Superior temporal gyrus (tissue), 1 donor: ENCODE results near the gene CCNK.
A peak's percentile ranks its signal among the peaks of the same experiment; 100 is the strongest.

Source experiments
- DNase-seq: peaks from one replicate; pipeline ENCODE4 v3.0.0-alpha.2; 2016; ENCODE audit errors: extremely low spot score

The CCNK gene

DNA sequence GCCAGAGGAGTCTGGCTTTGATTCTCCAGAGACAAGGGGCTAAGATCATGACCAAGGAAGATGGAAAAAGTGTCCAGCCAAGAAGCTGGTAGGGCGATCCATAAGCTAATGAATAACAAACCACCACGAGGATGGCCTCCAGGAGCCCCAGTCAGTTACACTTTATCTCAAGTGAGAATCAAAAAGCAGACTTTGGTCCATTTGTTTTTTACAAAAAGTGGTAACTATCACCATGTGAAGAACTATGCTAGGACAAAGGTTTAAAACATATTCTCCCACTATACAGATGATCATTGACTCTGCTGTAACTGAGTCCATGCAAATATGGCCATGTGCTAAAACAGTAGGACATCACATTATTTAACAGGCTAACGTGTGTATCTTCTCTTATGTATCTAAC lies 14.5 kb upstream of the CCNK start:
- no peak for DNase-seq

DNA sequence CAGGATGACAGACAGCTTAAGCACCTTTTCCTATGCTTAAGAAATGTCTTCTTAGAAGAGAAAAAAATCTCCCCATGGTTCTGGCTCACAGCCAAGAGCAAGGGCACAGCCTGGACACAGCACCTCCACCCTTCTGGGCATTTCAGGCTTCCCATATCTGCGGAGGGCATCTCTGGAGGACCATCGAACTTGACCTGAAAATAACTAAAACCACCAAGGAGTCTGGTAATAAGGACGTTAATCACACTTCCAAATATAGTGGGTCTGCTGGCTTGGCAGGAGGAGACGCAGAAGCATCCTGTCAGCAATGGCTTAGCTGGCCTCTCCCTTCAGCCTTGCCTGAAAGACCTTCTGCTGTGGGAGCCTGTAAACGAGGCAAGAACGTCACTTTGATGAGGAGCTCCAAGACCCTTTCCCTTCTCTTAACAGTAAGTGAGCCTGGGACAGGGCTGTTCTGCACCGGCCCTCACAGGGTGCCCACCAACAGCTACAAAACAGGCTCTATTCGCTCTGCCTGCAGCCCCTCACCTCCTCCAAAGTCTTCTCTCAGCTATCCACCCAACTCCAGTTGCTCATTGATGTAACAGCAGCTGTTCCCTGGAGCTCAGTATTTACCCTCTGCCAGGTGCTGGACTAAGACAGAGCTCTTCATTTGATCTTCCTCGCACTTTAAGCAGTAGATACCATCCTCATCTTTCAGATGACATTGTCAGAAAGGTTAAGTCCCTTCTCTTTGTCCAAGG lies 13.7 kb upstream of the CCNK start:
- no peak for DNase-seq

GRCh38 chr14:99468081-99468480 lies 13.1 kb upstream of the CCNK start:
- DNase-seq, result no peak

- DNase-seq, result no peak
Observed at GRCh38 chr14:99468836-99469592, 12.2 kb upstream of the CCNK start.

- DNase-seq, result no peak
Observed at GRCh38 chr14:99471731-99472130, 9.5 kb upstream of the CCNK start.

DNA sequence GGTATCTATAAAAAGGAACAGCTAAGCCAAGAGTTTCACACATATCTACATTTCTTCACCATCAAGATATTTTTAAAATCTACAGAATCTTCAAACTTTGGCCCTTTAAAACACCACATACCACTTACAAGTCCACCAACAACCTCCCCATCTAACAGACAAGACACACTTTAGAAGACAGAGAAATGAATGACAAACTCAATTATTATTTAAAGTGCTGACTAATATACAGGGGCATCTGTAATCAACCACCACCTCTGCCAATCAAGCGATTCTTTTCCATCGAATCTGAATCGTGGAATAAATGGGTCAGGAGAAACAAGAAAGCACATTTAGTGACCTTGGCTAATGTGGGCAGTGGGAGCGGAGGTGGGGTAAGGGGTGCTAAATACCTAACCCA lies 8.3 kb upstream of the CCNK start:
- no peak for DNase-seq

- DNase-seq, result no peak
Observed at GRCh38 chr14:99473458-99473857, 7.8 kb upstream of the CCNK start.

DNA sequence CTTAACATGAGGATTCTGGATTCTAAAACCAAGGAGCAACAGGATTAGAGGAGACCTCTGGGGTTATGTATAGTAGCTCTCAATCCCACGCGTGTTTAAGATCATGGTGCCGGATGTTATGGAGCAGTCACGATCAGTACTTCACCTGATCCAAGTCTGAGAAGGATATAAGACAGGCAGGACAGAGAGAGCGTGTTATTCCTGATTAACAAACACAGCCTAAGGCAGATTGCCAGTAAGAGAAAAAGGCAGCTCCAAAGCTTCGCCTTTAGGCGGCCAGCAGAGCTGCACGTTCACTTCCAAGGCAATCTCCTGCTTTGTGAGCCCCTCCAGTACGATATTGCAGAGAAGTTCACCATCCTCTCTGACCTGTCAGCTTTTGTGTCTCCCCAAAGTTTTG lies 6.0 kb upstream of the CCNK start:
- no peak for DNase-seq

DNA sequence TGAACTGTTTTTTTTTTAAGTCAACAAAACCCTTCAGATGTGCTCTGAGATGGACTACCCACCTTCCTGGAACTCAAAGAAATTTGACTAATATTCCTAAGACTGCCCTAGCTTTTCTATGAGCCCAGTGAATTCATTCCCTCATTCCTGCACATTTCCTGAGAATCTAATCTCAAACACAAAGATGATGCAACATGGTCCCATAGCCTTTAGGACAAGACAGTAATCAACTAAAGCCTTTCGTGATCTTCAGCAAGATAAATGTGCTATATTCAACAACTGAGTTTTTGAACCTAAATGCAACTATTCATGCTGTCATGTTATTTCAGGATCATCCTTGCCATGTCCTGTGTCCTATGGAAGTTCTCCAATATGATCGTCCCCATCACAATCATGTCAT lies 5.5 kb upstream of the CCNK start:
- no peak for DNase-seq

DNA sequence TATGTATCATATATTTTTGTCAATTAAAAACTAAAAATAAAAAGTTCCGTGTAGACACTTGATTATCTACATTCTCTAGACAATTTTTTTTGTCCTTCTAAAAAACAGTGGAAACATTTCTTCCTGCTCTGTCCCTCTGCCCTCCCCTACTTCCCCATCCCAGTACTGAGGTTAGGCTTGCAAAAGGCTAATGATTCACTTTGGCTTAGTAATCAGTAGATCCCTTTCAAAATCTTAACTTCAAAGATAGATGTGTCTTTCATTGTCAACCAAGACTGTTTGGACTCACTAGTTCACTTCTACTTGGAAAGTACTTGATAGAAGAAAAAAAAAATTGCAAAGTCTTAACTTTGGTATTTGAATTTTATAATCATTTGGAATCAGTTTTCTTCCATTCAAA lies 4.3 kb upstream of the CCNK start:
- no peak for DNase-seq

- DNase-seq, result no peak
Observed at GRCh38 chr14:99478128-99478527, 3.1 kb upstream of the CCNK start.

- peak; percentile 22 for DNase-seq
Observed at GRCh38 chr14:99479160-99479905, 1.9 kb upstream of the CCNK start.

DNA sequence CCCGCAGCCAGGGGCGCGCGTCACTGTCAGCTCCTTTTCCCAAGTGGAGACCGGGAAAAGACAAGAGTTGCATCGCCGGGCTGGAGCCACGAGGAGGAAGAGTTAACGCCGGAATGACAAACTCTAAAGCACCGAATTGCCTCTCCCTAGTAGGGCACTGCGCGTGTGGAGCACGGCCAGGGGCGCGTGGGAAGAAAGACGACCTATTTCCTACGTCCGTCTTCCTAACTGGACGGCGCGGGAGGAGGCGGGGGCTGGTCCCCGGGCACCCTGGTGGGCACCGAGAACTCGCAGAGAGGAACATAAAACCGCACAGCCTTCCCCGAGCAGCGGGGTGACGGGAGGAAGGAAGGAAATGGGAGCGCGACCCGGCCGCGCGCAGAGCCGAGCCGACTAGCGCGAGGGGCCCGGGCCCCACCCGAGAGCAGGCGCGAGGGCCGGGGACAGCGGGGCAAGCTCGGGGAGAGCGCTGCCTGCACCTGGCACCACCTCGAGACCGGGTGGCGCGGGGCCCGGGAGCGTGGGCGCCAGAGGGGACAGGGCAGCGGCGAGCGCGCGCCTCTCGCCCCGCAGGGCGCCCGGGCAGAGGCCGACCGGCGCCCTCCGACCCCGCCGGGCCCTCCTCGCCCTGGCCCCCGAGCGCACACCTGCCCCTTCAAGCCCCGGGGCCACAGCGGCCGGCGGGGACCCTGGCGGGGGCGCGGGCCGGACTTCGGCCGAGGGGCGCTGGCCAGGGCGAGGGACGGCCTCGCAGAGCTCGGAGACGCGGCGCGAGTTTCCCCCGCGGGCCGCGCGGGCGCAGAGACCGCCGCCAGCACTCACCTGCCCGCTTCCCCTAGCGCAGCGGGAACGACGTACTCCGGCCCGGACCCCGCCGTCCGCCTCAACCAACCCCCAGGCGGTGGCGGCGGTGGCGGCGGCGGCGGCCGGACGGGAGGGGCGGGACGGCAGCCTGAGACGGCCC lies 1.0 kb upstream of the CCNK start, which contains the start of gene SETD3:
SETD3 (minus strand) TSS at position 954 of the 964 bp plus-strand sequence. CDS start 15,054 bp downstream, outside the sequence.
- DNase-seq, result peak; percentile 48

DNA sequence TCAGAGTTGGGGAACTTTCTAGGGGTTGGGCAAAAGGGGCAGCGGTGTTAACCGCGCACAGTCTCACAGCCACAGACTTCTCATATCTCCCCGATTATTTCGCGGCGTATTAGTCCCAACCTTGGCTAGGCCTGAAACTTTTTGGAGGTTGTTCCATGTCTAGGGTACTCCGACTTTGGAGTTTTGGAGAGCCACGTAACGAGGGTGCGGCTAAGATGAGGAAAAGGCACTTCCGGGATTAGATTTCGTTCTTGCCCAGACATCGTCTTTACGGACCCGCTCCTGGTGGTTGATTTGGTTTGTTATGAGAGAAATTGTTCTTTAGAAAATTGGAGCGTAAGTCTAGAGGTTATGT lies 513 bp downstream of the CCNK start:
- no peak for DNase-seq

GRCh38 chr14:99484106-99484505 lies 2.9 kb downstream of the CCNK start:
- no peak for DNase-seq

DNA sequence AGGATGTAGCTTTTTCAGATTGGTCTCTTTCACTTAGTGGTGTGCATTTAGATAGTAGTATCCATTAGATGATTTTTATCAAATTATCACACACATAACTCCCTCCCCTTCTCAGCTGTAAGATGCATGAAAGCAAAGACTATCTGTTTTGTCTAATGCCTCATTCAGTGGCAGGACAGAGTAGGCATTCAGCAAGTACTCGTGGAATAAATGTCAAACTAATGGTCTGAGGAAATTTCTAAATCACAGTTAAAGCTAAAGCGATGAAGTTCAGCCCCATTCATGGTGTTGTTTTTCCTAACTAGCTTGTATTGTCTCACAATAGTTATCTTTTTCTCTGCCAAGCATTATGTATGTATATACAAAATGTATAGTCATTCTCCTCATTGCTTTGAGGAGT lies 16.1 kb downstream of the CCNK start:
- no peak for DNase-seq

GRCh38 chr14:99497894-99498293 lies 16.7 kb downstream of the CCNK start:
- DNase-seq, result no peak

DNA sequence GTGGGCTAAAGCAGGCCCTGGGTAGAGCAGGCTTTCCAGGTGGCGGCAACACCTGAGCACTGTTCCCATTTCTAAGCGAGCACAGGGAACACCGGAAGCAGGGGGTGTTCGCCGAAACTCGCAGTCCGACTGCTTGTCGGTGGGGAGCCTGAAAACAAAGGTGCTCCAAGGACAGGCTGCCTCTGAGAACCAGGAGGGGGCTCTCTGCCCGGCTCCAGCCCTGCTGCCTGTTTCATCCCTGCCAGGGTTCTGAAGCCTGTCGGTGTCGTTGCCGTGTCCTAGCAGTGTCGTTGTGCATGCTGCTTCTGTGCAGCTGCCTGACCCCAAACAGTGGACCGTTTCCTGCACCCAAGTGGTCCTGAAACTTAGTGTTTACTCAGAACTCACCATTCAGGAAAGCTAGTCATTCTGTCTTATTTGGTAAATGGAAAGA lies 21.8 kb downstream of the CCNK start:
- DNase-seq, result no peak

- no peak for DNase-seq
Observed at GRCh38 chr14:99503848-99504453, 22.7 kb downstream of the CCNK start.

DNA sequence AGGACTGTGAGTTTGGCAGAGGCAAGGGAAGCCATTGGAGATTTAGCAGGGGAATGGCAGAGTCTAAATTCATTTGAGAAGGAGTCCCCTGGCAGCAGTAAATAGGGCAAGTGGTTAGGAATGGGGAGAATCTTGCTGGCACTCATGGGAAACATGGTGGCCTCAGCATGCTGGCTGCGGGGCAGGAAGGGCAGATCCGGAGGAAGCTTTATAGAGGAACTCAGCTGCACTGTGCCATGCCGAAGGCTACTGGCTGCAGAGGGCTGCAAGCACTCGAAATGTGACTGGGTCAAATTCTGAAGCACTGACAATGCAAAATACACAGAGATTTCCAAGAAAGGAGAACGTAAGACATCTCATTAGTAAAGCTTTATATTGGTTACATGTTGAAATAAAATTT lies 23.9 kb downstream of the CCNK start:
- DNase-seq, result no peak

GRCh38 chr14:99506276-99506675 lies 25.1 kb downstream of the CCNK start:
- DNase-seq, result no peak
